GM18519 (cell line): ENCODE data around the gene CNNM3.
"Not testable (repeated sequence)": the region's sequence is repeated elsewhere in the genome, so short reads cannot be mapped to it uniquely, and the experiment has no call there.

Experiments used
- ATAC-seq: cut with Tn5 transposase; IDR thresholded peaks from one replicate; pipeline ENCODE4 v1.9.1; 2021; ENCODE audit warnings: mild to moderate bottlenecking, moderate library complexity; ENCODE audit not compliant: unreplicated experiment, low FRiP score

Gene CNNM3

DNA sequence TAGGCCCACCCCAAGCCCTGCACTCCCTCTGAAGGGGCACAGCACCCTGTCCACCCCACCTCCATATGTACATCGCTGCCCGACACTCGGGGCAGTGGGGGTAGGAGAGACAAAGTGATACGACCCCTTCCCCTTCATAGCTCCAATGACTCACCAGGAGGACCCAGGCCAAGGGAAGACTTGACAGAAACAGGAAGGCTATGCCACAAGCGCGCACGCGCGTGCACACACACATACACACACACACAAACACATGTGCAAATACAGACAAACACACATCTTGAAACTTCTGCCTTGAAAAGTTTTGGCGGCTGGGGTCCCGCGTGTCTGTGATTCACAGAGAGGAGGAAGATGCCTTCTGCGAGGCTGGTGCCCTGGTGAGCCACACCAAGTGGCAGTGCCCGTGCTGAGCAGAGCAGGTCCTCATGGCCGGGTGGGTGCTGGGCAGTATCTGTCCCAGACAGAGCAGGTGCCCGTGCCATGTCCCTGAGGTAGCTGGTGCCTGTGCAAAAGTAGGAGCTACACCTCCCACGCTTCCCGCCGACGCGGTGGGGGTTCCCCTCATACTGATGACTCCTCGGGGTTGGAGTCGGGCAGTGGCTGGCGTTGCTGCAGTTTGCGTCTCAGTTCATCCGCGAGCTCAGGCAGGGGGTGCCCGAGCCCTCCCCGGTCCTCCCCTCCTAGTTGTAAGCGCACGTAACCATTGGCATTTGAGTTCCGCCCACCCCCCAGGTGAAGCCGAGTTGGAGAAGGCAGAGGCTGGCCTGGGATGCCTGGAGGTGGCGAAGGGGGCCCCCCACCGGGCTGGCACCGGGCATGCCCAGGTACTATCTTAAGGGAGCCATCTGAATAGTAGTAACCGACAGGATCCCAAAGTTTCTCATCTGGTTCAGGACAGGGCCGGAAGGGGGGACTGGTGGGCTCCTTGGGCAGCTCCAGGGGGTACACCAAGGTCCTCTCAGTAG, 44.3 kb downstream of the CNNM3 start:
- ATAC-seq = no peak

- no peak for ATAC-seq
Measured at GRCh38 chr2:96861074-96861473, 45.0 kb downstream of the CNNM3 start.

DNA sequence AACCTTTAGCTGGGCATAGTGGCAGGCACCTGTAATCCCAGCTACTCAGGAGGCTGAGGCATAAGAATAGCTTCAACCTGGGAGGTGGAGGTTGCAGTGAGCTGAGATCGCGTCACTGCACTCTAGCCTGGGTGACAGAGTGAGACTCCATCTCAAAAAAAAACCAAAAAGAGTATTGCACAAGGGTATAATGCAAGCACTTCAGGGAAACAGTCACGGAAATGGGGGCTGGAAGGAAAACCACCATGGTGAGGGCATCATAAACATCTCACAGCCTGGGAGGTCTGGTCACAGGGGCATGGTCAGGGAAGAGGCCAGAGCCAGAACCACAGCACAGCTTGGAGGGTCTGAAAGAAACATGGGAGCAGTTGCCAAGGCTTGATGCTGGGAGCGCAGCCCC, 47.0 kb downstream of the CNNM3 start:
- ATAC-seq = not testable (repeated sequence)

GRCh38 chr2:96863575-96864342, 47.7 kb downstream of the CNNM3 start:
- ATAC-seq = no peak

DNA sequence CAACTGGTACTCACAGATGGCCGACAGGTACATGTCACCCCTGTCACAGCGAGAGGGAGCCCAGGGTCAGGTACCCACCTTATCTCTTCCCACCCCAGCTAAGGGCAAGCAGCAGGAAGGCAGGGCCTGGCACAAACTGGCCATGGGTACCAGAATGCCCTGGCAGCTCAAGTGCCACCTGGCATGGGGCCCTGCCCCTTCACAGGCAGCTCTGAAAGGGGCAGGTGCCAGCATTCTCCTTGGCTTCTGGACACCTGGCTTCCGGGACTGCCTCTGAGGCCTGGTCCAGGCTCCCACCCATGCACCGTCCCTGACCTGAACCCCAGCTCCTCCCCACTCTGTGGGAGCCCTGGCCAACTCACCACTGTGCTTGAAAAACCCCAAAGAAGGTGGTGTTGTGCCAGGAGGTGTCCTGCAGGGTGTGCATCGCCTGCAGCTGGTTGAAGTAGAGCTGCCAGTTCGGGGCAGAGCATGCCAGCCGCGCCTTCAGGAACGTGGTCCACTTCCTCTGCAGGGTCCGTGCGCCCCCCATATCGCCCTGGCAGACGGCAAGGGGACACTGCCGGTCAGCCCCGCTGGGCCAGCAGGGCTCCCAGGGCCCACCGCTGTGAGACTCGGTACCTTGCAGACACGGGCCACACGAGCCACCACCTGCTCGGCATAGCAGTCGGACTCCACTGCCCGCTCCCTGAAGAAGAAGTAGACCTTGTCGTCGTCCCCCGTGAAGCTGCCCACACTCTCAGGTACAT, 48.4 kb downstream of the CNNM3 start:
- ATAC-seq = no peak

DNA sequence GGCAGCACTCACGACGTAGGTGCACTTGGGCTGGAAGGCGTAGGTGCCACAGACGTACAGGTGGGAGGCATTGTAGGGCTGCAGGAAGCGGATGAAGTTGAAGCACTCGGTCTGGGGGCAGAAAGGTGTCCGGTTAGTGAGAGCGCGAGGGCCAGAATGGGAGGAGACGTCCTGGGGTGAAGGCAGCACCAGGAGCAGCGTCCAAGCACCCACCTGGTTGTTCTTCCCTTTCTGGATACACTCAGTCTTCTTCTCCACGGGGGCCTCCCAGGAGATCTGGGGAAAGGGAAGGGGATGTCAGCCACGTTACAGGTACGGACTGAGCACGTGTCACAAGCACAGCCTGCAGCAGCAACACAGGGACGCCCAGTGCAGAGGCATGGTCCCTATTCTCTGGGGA, 49.6 kb downstream of the CNNM3 start:
- ATAC-seq = no peak

GRCh38 chr2:96866149-96866548, 50.1 kb downstream of the CNNM3 start:
- no peak for ATAC-seq

DNA sequence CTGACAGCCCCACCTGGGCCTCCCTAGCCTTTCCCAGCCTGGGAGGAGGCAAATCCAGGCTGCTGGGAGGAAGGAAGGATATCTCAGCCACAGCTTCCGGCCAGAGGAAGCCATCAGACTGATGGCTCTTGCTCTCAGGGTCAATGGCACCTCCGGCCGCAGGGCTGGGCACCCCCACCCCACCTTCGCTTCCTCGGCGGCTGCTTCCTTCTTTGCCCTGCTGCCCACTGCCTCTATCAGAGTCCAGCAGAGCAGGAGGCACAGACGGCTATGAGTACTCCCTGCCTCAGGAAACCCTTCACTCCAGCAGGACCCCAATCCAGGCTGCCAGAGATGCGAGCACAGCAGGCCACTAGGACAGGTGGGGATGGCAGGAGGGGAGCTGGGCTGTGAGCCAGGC, 50.5 kb downstream of the CNNM3 start:
- no peak for ATAC-seq

DNA sequence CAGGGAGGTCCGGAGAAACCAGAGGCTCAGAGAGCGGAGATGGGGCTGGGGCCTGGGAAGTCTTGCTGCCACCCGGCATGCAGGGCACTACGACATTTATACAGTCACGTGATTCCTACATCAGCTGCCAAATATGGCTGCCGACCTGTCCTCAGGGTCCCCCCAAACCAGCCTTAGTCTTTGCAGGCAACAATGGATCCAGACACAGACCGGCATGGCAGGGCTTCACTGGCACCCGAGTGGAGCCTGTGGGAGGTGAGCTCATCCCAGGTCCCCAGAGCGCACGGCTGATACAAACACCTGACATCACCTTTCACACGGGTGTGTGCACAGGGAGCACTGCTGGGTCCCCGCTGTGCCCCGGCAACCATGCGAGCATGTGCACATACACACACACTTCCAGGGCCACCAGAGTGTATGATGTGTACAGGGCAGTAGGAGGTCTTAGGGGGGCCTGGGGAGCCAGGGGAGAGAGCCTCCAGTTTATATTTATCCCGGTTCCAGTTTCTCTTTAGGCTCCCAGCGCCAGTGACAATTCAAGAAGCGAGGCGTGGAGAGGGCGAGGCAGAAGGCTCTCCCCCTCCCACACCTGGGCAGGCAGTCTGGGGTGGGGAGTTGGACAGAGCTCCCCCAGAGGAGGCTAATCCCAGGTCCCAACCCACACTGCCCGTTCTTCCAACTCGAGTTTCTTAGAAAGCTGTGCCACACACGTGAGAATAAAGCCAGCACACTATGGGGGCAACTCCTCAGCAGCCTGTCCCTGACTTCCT, 51.1 kb downstream of the CNNM3 start:
- no peak for ATAC-seq

- no peak for ATAC-seq
Measured at GRCh38 chr2:96867756-96868554, 51.9 kb downstream of the CNNM3 start.

DNA sequence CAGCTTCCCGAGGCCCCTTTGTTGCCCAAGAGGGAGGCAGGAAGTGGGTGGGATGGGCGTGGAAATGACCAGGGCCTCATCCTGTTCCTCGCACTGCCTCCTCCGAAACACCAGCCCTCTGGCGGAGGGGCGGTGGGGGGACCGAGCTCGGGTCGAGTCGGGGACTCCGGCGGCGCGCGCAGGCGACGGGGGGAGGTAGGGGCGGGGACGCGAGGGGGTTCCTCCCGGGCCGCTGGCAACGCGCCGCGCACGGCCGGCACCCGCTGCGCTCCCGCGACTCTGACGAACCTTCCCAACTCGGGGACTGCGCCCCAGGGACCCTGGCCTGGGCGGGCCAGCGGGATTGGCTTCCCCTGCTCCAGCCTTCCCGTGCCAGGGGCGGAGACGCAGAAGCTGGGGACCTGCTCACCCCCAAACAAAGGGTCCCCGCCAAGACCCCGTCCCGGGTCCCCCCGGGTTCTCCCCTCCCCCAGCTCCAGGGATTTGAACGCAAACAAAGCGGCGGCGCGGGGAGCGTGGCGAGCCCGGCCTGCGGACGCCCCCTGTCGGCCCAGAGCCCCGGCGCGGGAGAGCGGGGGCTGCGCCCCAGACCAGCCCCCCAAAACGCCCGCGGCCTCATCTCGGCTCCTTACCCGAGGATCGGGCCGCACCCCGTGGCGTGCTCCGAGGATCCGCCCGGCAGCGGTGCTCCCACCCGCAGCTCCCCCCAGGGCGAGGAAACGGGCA, 52.6 kb downstream of the CNNM3 start:
- ATAC-seq = no peak

DNA sequence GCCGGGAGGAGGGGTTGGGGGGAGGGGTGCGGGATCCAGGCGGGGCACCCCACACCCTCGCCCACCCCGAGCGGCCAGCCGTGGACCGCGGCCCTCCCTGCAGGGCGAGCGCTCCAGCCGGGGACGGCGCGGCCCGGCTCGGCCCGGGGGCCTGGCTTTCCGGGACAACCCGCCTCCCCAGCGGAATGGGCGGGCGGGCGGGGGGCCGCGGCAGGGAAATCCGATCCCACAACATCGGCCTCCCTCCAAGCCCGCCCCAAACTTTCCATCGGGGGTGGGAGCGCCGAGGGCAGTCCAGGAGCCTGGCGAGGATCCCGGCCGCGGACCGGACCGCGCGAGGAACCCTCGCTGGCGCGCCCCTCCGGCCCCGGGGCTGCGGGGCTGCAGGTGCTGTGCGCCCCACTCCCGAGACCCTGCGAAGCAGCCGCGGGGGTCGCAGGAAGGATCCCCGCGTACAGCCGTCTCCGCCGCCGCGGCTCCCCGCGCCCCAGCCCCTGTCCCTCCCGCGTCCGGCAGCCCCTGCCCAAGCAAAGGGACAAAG, 53.3 kb downstream of the CNNM3 start:
- no peak for ATAC-seq

DNA sequence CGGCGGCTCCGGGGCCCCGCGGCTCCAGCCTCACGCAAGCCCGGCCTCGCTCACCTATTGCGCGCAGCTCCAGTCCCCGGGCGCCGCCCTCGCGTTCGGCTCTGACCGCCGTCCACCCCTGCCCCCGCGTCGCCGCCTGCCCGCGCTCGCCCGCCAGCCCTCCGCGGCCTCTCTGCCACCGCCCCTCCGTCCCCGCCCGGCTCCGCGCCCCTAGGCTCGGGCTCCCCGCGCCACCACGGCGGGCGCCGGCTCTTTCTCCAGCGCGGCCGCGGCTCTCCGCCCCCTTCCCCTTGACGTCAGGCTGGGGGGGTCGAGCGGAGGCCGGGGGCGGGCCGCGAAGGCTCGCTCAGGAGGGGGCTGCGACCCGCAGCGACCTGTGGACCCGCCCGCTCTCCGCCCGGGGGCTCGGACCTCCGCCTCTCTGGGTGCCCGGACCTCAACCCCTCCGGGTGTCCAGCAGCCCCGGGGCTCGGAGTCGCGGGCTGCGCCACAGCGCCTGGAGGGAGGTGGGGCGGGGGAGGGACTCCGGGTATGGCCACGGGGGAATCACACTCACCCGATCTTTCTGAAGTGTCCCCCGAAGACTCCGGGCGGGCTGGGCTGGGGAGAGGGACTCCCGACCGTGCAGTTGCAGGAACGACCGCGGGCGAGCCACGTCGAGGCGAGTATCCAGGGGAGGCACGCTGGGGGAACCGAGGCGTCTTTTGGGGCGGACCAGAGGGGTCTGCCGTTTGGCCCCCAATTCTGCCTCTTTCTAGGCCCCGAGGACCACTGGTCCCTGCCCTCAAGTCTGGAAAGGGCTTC, 54.0 kb downstream of the CNNM3 start, which contains the start of gene SEMA4C:
TSS of gene SEMA4C (minus strand) at position 259 of the 804 bp plus-strand sequence. CDS start 2,194 bp downstream, outside the sequence.
- no peak for ATAC-seq

DNA sequence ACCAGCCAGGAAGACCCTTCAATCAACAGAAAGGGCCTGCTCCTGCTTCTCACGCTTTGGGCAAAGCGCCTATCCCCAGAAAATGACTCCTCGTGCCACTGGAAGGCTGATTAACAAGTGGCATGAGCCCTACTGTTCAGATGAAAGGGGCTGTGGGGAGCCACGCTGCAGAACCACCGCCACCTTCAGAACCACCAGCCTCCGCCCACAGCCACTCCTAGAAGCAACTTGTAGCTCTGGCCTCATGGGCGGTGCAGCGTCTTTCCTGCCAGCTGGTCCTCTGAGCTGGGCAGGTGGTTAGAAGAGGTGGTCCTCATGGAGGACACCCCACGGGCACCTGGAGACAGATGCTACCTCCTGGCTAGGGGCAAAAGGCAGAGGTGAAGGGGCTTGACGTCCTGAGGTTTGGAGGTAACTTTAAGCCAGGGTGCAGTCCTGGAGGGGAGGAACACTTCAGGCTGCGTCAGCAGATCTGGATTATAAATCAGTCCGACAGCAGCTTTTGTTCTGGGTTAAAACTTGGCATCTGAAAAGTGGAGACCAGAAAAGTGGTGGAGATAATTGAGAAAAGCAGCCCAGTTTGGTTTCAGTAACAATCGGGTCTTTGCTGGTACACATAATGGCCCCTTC, 54.7 kb downstream of the CNNM3 start:
- ATAC-seq = no peak

GRCh38 chr2:96872591-96873349, 56.7 kb downstream of the CNNM3 start:
- no peak for ATAC-seq

DNA sequence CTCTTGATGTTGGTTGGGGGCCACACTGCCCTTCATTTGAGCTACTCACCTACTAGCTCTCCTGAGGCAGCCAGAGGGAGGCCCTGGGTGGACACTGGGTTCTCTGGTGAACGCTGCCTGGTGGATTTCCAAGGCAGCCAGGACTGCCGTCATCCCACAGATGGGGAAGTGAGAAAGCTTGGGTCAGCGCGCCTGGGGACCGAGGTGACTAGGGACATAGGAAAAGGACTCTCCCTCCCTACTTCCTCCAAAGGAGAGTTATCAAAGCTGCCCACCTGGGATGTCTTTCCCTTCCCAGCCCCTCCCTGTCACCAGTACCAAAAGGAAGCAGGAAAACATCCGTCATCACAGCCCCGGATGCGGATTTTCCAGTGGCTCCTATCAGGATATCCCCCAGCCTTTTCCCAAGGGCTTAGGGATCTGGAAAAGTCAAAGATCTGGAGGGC, 57.6 kb downstream of the CNNM3 start:
- ATAC-seq = no peak
